Breast epithelium (tissue), 4 donors: ENCODE results near the gene DIS3L2. TPM values are rescaled to one million over a fixed set of nuclear protein-coding genes. Genes with fewer than 3 reads are reported as not detected.
"Not testable (repeated sequence)": the region's sequence is repeated elsewhere in the genome, so short reads cannot be mapped to it uniquely, and the experiment has no call there.

Experiments used
- DNase-seq, 2 donors: peaks; one replicate each; pipeline ENCODE4 v3.0.0-alpha.2; 2019; ENCODE audit warnings: low spot score in 2 of 2
- H3K27ac ChIP-seq, 2 donors: fragments of 200-600 bp; sonication (generic) in 1 of 2; one replicate each; pipeline ENCODE4 v1.5.1; 2016 to 2019; ENCODE audit warnings: mild to moderate bottlenecking in 1 of 2
- H3K27me3 ChIP-seq, 2 donors: fragments of 200-600 bp; sonication (generic) in 1 of 2; one replicate each; pipeline versions ENCODE4 v1.5.1 to v1.6.0; 2017 to 2019; ENCODE audit warnings: control low read depth in 1 of 2, mild to moderate bottlenecking in 1 of 2
- H3K36me3 ChIP-seq: fragments of 200-600 bp; one replicate; pipeline ENCODE4 v1.5.1; 2019
- H3K4me1 ChIP-seq, 2 donors: fragments of 200-600 bp; sonication (generic); one replicate each; pipeline ENCODE4 v1.5.1; 2016 to 2019; ENCODE audit warnings: control low read depth in 1 of 2
- H3K4me3 ChIP-seq, 3 donors: fragments of 200-600 bp; sonication (generic); 1 replicate in 2 of 3; 2 replicates in 1 of 3; pipeline ENCODE4 v1.5.1; 2016 to 2019; ENCODE audit warnings: mild to moderate bottlenecking in 3 of 3, moderate library complexity in 2 of 3
- H3K9me3 ChIP-seq, 2 donors: fragments of 200-600 bp; sonication (generic) in 1 of 2; one replicate each; pipeline ENCODE4 v1.5.1; 2016 to 2019; ENCODE audit warnings: control low read depth in 1 of 2
- POLR2A ChIP-seq: fragments of 450-650 bp; IDR thresholded peaks from one replicate; pipeline ENCODE4 v1.6.1; 2016; ENCODE audit warnings: antibody characterized with exemption, mild to moderate bottlenecking, moderate library complexity
- POLR2AphosphoS5 ChIP-seq, 3 donors: sonication (generic); formaldehyde crosslinking; IDR thresholded peaks; one replicate each; pipeline ENCODE4 v1.6.1; 2017; ENCODE audit warnings: antibody characterized with exemption in 3 of 3
- intact Hi-C: fragments of 100-400 bp; cut with DNase I; formaldehyde crosslinking; loops from one replicate; pipeline ENCODE4 v1.15.1; 2023; ENCODE audit warnings: low total_unique reads
- total RNA-seq, 3 donors: library from RNA; depleted of rRNA; stranded (reverse); fragments of >200 nt; gene quantifications; one replicate each; pipeline ENCODE4 v1.1.0, GENCODE V29; 2016
- TF ChIP-seq, protein P1 (sequence below), 3 donors: fragments of 450-650 bp; IDR thresholded peaks; one replicate each; pipeline ENCODE4 v1.5.1; 2016 to 2017; ENCODE audit warnings: antibody characterized with exemption in 3 of 3, mild to moderate bottlenecking in 3 of 3, moderate library complexity in 3 of 3

Gene DIS3L2
- total RNA-seq, 3 donors from 2014 or later: 19.2 to 38.9 (median 33.4) TPM

DNA sequence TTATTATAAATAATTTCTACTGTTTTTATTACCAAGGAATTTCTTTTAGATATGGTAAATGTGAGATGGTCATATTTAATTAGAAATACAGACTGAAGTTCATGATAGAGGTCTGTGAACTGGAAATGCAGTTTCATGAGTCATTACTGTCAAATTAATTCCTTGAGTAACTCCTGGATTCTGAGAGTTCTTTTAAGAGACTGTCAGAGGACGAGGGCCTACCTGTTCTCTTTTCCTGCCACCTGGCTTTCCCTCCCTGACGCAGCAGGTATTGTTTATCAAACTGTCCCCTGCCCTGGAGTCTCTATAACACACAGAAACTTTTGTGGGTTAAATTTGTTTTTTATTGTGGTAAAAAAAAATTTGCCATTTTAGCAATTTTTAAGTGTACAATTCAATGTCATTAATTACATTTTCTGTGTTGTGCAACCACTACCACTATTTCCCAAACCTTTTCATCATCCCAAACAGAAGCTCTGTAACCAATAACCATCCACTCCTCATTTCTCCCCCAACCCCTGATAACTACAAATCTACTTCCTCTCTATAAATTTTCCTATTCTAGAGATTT is 142.6 kb downstream of the DIS3L2 start:
- TF ChIP-seq, protein P1, sequence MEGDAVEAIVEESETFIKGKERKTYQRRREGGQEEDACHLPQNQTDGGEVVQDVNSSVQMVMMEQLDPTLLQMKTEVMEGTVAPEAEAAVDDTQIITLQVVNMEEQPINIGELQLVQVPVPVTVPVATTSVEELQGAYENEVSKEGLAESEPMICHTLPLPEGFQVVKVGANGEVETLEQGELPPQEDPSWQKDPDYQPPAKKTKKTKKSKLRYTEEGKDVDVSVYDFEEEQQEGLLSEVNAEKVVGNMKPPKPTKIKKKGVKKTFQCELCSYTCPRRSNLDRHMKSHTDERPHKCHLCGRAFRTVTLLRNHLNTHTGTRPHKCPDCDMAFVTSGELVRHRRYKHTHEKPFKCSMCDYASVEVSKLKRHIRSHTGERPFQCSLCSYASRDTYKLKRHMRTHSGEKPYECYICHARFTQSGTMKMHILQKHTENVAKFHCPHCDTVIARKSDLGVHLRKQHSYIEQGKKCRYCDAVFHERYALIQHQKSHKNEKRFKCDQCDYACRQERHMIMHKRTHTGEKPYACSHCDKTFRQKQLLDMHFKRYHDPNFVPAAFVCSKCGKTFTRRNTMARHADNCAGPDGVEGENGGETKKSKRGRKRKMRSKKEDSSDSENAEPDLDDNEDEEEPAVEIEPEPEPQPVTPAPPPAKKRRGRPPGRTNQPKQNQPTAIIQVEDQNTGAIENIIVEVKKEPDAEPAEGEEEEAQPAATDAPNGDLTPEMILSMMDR (IDR thresholded peaks at IDR 0.05): no peak
- no peak for TF ChIP-seq POLR2A
- no peak for TF ChIP-seq POLR2AphosphoS5 (IDR thresholded peaks at IDR 0.05)
- H3K36me3 ChIP-seq: no peaks in the 10 kb centered on the region
- no peak for DNase-seq
- H3K4me3 ChIP-seq: no peak overlapping the region
- peak overlapping the region in 1 of 2 donors; percentile 40 for H3K27ac ChIP-seq
- H3K9me3 ChIP-seq: no peaks in the 10 kb centered on the region
- no peaks in the 10 kb centered on the region for H3K27me3 ChIP-seq
- peaks cover 0 to 4% of the 10 kb centered on the region in 2 donors for H3K4me1 ChIP-seq
- intact Hi-C loops: no loop called here

DNA sequence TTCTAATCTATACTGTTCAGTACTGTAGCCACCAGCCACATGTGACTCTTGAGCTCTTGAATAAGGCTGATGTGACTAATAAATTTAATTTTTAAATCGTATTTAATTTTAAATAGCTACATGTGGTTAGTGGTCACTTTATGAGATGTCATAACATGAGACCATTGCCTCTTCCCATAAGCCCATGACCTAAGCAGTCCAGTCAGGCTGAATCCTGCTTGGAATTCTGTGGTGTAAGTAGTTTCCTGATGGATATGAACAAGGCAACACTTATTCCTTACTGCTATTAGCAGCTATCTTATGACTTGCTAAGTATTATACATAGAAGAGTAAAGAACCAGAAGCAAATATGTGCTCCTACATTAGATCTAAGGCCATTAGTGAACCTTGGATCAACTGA is 150.0 kb downstream of the DIS3L2 start:
- no peaks in the 10 kb centered on the region for H3K9me3 ChIP-seq
- TF ChIP-seq, protein P1 (IDR thresholded peaks at IDR 0.05): no peak
- TF ChIP-seq POLR2A (no peak), POLR2AphosphoS5 (IDR thresholded peaks at IDR 0.05) (no peak)

DNA sequence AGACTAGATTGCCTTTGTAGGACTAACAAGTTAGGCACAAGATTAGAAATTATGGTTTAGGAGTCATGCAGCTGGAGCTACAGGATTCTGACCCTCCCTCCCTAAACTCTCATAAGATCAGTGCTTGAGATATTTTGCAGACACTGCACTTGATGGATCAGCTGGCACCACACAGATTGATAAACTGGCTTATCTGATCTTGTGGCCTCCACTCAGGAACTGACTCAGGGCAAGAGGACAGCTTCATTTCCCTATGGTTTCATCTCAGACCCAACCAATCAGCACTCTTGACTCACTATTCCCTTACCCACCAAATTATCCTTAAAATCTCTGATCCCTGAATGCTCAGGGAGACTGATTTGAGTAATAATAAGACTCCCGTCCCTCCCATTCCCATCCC is 152.3 kb downstream of the DIS3L2 start:
- DNase-seq: no peak
- H3K4me1 ChIP-seq: no peaks in the 10 kb centered on the region
- TF ChIP-seq POLR2AphosphoS5 (IDR thresholded peaks at IDR 0.05): no peak
- TF ChIP-seq POLR2A: no peak
- TF ChIP-seq, protein P1 (IDR thresholded peaks at IDR 0.05): no peak
- H3K9me3 ChIP-seq: no peaks in the 10 kb centered on the region
- no peak overlapping the region for H3K27ac ChIP-seq
- intact Hi-C loops: no loop called here
- H3K36me3 ChIP-seq: no peaks in the 10 kb centered on the region
- H3K4me3 ChIP-seq: no peak overlapping the region
- H3K27me3 ChIP-seq: no peaks in the 10 kb centered on the region

More for the DNA sequence above, 150.0 kb downstream of the DIS3L2 start:
- H3K4me1 ChIP-seq: no peaks in the 10 kb centered on the region
- no peak overlapping the region for H3K4me3 ChIP-seq
- no peaks in the 10 kb centered on the region for H3K36me3 ChIP-seq
- no peak overlapping the region for H3K27ac ChIP-seq
- intact Hi-C loops: no loop called here
- H3K27me3 ChIP-seq: no peaks in the 10 kb centered on the region
- DNase-seq: no peak

DNA sequence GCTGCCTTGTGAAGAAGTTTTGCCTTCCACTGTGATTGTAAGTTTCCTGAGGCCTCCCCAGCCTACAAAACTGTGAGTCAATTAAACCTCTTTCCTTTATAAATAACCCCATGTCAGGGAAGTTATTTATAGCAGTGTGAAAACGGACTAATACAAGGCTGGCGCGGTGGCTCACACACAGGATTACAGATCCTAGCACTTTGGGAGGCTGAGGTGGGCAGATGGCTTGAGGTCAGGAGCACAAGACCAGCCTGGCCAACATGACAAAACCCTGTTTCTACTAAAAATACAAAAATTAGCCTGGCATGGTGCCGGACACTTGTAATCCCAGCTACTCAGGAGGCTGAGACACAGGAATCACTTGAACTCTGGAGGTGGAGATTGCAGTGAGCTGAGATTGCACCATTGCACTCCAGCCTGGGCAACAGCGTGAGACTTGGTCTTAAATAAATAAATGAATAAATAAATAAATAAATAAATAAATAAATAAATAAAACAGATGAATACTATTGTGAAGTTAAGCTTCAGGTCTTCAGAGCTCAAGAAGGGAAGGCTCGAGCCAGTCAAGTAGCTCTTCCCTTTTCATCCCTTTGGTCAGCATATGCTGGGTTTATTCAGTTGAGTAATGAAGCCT is 154.3 kb downstream of the DIS3L2 start:
- H3K27me3 ChIP-seq, H3K9me3 ChIP-seq, H3K4me1 ChIP-seq, DNase-seq, intact Hi-C loops, H3K36me3 ChIP-seq, H3K27ac ChIP-seq, H3K4me3 ChIP-seq: not testable (repeated sequence)

DNA sequence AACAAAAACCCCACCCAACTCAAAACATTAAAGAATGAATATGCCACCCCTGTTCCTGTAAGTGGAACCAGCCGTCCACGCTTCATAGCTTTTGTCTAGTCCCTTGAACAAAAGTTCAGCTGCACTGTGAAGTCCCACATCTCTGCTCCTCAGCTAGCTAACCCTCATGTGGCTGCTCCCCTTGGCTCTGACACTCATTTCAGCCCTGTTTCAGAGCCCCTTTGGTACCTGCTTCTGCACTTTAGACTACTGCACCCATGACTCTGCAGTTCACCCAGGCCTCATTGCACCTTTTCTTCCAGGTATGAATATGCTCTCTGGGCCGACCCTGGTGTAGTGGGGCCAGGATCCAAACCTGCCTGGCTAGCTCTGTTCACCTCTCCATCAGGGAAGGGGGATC is 155.3 kb downstream of the DIS3L2 start:
- H3K9me3 ChIP-seq: no peaks in the 10 kb centered on the region
- TF ChIP-seq, protein P1 (IDR thresholded peaks at IDR 0.05): no peak
- TF ChIP-seq POLR2A: no peak
- TF ChIP-seq POLR2AphosphoS5 (IDR thresholded peaks at IDR 0.05): no peak
- H3K27ac ChIP-seq: no peak overlapping the region
- H3K4me1 ChIP-seq: no peaks in the 10 kb centered on the region
- intact Hi-C loops: no loop called here
- no peaks in the 10 kb centered on the region for H3K36me3 ChIP-seq
- H3K4me3 ChIP-seq: no peak overlapping the region
- no peak for DNase-seq
- no peaks in the 10 kb centered on the region for H3K27me3 ChIP-seq
